ENCODE measurements around the gene SCAP.

DNA sequence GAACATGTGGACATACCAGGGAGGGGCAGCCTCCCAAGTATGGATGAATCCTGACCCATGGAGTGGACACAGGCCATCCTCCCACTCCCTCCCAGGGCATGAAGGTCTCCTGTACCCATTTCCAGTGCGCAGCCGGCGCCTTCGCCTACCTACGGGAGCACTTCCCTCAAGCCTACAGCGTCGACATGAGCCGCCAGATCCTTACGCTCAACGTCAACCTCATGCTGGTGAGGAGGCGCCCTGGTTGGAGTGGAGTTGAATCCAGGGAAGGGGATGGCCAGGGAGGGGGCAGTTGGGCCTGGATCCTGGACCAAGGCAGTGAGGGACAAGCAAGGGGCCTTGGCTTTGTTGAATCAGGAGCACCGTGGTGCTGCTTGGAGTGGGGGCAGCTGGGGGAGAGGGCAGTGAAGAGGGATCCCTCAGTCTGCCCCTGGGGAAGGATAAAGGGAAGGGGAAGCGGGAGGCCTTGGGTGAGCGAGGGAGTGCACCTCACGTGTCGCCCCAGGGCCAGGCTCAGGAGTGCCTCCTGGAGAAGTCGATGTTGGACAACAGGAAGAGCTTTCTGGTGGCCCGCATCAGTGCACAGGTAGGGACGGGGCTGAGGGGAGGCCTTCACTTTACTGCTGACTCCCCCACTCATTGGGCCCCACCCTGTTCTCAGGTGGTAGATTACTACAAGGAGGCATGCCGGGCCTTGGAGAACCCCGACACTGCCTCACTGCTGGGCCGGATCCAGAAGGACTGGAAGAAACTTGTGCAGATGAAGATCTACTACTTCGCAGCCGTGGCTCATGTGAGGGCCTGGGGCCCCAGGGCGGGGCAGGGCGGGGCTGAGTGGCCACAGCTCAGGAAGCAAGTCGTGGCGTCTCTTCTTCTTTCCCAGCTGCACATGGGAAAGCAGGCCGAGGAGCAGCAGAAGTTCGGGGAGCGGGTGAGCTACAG is 69.7 kb downstream of the SCAP start:
- TF ChIP-seq, protein P1, sequence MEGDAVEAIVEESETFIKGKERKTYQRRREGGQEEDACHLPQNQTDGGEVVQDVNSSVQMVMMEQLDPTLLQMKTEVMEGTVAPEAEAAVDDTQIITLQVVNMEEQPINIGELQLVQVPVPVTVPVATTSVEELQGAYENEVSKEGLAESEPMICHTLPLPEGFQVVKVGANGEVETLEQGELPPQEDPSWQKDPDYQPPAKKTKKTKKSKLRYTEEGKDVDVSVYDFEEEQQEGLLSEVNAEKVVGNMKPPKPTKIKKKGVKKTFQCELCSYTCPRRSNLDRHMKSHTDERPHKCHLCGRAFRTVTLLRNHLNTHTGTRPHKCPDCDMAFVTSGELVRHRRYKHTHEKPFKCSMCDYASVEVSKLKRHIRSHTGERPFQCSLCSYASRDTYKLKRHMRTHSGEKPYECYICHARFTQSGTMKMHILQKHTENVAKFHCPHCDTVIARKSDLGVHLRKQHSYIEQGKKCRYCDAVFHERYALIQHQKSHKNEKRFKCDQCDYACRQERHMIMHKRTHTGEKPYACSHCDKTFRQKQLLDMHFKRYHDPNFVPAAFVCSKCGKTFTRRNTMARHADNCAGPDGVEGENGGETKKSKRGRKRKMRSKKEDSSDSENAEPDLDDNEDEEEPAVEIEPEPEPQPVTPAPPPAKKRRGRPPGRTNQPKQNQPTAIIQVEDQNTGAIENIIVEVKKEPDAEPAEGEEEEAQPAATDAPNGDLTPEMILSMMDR (IDR thresholded peaks at IDR 0.05), result no peak
- TF ChIP-seq EP300 (IDR thresholded peaks at IDR 0.05), result no peak
- no peak for TF ChIP-seq POLR2A (IDR thresholded peaks at IDR 0.05)
